GM23338 (cell line): ENCODE data around the gene UBE3C. TPM values are rescaled to one million over a fixed set of nuclear protein-coding genes. Genes with fewer than 3 reads are reported as not detected.

Experiments
- ATAC-seq: fragments of 200-7000 bp; cut with Tn5 transposase; 3 replicates; pipeline ENCODE4 v1.9.1; 2020
- DNase-seq: peaks from one replicate; pipeline ENCODE4 v3.0.0-alpha.2; 2015; ENCODE audit warnings: low spot score
- H2AFZ ChIP-seq: fragments of 200-600 bp; sonication (generic); 2 replicates; pipeline ENCODE4 v1.8.0; 2016; ENCODE audit warnings: antibody characterized with exemption, mild to moderate bottlenecking, moderate library complexity
- H3F3A ChIP-seq: fragments of 200-600 bp; sonication (generic); replicated peaks from 2 replicates; pipeline ENCODE4 v1.8.0; 2017; ENCODE audit warnings: antibody characterized with exemption, mixed run types, low read depth
- H3K27ac ChIP-seq: fragments of 200-600 bp; sonication (generic); 2 replicates; pipeline ENCODE4 v1.6.1; 2016; ENCODE audit warnings: low read depth
- H3K27me3 ChIP-seq: fragments of 200-600 bp; sonication (generic); 2 replicates; pipeline ENCODE4 v1.8.0; 2016; ENCODE audit warnings: mild to moderate bottlenecking, mixed run types, moderate library complexity; ENCODE audit not compliant: insufficient read depth
- H3K36me3 ChIP-seq: fragments of 200-600 bp; sonication (generic); 2 replicates; pipeline ENCODE4 v1.8.0; 2016; ENCODE audit warnings: mild to moderate bottlenecking; ENCODE audit not compliant: insufficient read depth
- H3K4me1 ChIP-seq: fragments of 200-600 bp; sonication (generic); 2 replicates; pipeline ENCODE4 v1.8.0; 2016; ENCODE audit warnings: mild to moderate bottlenecking, moderate library complexity; ENCODE audit not compliant: insufficient read depth
- H3K4me2 ChIP-seq: fragments of 200-600 bp; sonication (generic); 2 replicates; pipeline ENCODE4 v1.7.1; 2017; ENCODE audit warnings: mixed run types
- H3K4me3 ChIP-seq: fragments of 200-600 bp; sonication (generic); 2 replicates; pipeline ENCODE4 v1.6.1; 2016; ENCODE audit warnings: mixed run types
- H3K79me2 ChIP-seq: fragments of 200-600 bp; sonication (generic); replicated peaks from 2 replicates; pipeline ENCODE4 v1.8.0; 2017; ENCODE audit warnings: mild to moderate bottlenecking; ENCODE audit not compliant: insufficient read depth
- H3K9me2 ChIP-seq: fragments of 200-600 bp; sonication (generic); 2 replicates; pipeline ENCODE4 v1.8.0; 2017; ENCODE audit not compliant: insufficient read depth
- H4K20me1 ChIP-seq: fragments of 200-600 bp; sonication (generic); replicated peaks from 2 replicates; pipeline ENCODE4 v1.8.0; 2017; ENCODE audit warnings: mild to moderate bottlenecking; ENCODE audit not compliant: insufficient read depth
- H3K27ac Mint-ChIP-seq: 2 replicates; pipeline ENCODE4 v1.8.0; 2020; ENCODE audit warnings: inconsistent platforms, mild to moderate bottlenecking, moderate library complexity, mixed read lengths
- H3K27me3 Mint-ChIP-seq: 3 replicates; pipeline ENCODE4 v1.8.0; 2022; ENCODE audit warnings: low read depth, mild to moderate bottlenecking, moderate library complexity, mixed read lengths, inconsistent platforms; ENCODE audit not compliant: insufficient read depth, poor library complexity
- H3K36me3 Mint-ChIP-seq: 3 replicates; pipeline ENCODE4 v1.8.0; 2021; ENCODE audit warnings: low read depth, mild to moderate bottlenecking, inconsistent platforms, moderate library complexity, mixed read lengths
- H3K4me1 Mint-ChIP-seq: 3 replicates; pipeline ENCODE4 v1.8.0; 2020; ENCODE audit warnings: mild to moderate bottlenecking, inconsistent platforms, mixed read lengths
- H3K4me3 Mint-ChIP-seq: 3 replicates; pipeline ENCODE4 v1.8.0; 2021; ENCODE audit warnings: moderate library complexity, mild to moderate bottlenecking, inconsistent platforms, mixed read lengths
- H3K9me3 Mint-ChIP-seq: 3 replicates; pipeline ENCODE4 v1.8.0; 2020; ENCODE audit warnings: moderate library complexity, mild to moderate bottlenecking, inconsistent platforms, mixed read lengths
- CREB1 ChIP-seq: fragments of 250-450 bp; sonication (Bioruptor Pico); IDR thresholded peaks from 2 replicates; pipeline ENCODE4 v1.5.0; 2020; ENCODE audit warnings: low read depth, mild to moderate bottlenecking, moderate library complexity
- CTCF ChIP-seq, 2 experiments: fragments of 200-600 bp in 1 of 2; sonication (generic) in 1 of 2; conservative IDR thresholded peaks; 2 replicates each; pipeline versions ENCODE4 v1.5.1 to v1.6.1; 2016 to 2017; ENCODE audit warnings: antibody characterized with exemption in 2 of 2, low read depth in 2 of 2, mild to moderate bottlenecking in 2 of 2, moderate library complexity in 1 of 2
- EZH2phosphoT487 ChIP-seq: fragments of 200-600 bp; sonication (generic); IDR thresholded peaks from one replicate; pipeline ENCODE4 v1.8.1; 2018; ENCODE audit warnings: antibody characterized with exemption; ENCODE audit not compliant: unreplicated experiment
- JUNB ChIP-seq: IDR thresholded peaks from one replicate; pipeline ENCODE4 v1.6.1; 2016; ENCODE audit warnings: antibody characterized with exemption; ENCODE audit not compliant: unreplicated experiment
- NANOG ChIP-seq: IDR thresholded peaks from 2 replicates; pipeline ENCODE4 v1.6.1; 2016; ENCODE audit warnings: antibody characterized with exemption, borderline replicate concordance
- POLR2AphosphoS5 ChIP-seq: IDR thresholded peaks from 2 replicates; pipeline ENCODE4 v1.6.1; 2016; ENCODE audit warnings: antibody characterized with exemption, low read depth
- REST ChIP-seq: IDR thresholded peaks from one replicate; pipeline ENCODE4 v1.6.1; 2018; ENCODE audit warnings: antibody characterized with exemption; ENCODE audit not compliant: unreplicated experiment
- STAT1 ChIP-seq: IDR thresholded peaks from one replicate; pipeline ENCODE4 v1.6.1; 2016; ENCODE audit warnings: antibody characterized with exemption; ENCODE audit not compliant: unreplicated experiment
- ZNF114 ChIP-seq: fragments of 250-450 bp; sonication (Bioruptor Pico); IDR thresholded peaks from 2 replicates; pipeline ENCODE4 v1.5.0; 2020; ENCODE audit warnings: mild to moderate bottlenecking, moderate library complexity
- ZNF331 ChIP-seq: fragments of 250-450 bp; sonication (Bioruptor Pico); IDR thresholded peaks from 2 replicates; pipeline ENCODE4 v1.5.0; 2020; ENCODE audit warnings: low read depth, mild to moderate bottlenecking, moderate library complexity
- ZNF462 ChIP-seq: fragments of 250-450 bp; sonication (Bioruptor Pico); IDR thresholded peaks from 2 replicates; pipeline ENCODE4 v1.5.0; 2020; ENCODE audit warnings: mild to moderate bottlenecking, moderate library complexity
- polyA plus RNA-seq: library from polyadenylated mRNA; unstranded; fragments of >200 nt; fragmentation: Nextera tagmentation; extraction: Ambion mirVana; gene quantifications from 2 replicates; pipeline ENCODE4 v1.2.1, GENCODE V29; 2016
- total RNA-seq: library from RNA; depleted of rRNA; stranded (reverse); fragments of >200 nt; shearing (Covaris generic); gene quantifications from 2 replicates; pipeline ENCODE4 v1.2.3, GENCODE V29; 2014
- TF ChIP-seq, protein P1 (sequence below): IDR thresholded peaks from 2 replicates; pipeline ENCODE4 v1.6.1; 2016; ENCODE audit warnings: antibody characterized with exemption

The UBE3C gene
- total and polyA plus RNA-seq, 2 experiments from 2014 or later, result 16.8 to 76.9 TPM

DNA sequence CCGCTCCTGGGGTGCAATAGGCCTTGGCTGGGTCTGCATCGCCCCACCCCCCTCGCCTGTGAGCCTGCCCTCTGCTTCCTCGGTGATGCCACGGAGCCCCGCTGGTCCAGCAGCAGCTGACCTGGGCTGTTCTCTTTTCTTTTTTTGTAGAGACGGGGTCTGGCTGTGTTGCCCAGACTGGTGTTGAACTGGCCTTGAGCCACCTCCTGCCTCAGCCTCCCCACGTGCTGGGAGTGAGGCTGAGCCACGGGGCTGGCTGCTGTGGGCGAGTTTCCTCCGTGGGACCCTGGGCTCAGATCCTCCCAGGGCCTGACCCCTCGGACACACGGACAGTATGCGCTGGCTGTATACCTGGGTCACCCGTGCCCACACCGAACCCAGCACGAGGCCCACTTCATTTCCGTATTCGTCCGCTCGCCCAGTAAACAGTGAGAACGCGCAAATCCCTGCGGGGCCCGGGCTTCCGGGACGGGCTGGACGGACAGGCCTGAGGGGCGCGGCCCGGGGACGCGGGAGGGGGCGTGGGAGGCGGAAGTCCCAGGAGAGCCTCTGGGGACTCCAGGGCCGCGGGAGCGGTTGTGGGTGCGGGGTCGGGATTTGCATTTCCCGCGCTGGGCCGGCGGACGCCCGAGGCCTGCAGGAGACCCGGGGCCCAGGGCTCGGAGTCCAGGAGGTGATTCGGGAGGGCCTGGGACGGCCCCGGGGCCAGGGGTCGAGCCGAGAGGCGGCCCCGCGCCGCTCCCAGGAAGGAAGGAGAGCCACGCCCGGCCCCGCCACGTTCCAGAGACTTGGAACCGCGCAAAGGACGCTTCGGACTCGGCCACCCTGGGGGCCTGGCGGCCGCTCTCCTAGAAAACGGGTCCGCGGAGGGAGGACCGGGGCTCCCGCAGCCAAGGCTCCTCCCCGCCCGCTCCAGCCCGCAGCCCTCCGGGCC is 140.3 kb downstream of the UBE3C start:
- Mint-ChIP-seq H3K4me1 (peaks cover 13% of the 10 kb centered on the region), H3K4me3 (no peak overlapping the region), H3K36me3 (peaks cover 5% of the 10 kb centered on the region), H3K27ac (no peak overlapping the region), H3K27me3 (peaks cover 10% of the 10 kb centered on the region), H3K9me3 (peaks cover 5% of the 10 kb centered on the region)
- peak overlapping the region; percentile 80 for H3K4me2 ChIP-seq
- no peaks in the 10 kb centered on the region for H3K79me2 ChIP-seq
- H4K20me1 ChIP-seq, result no peaks in the 10 kb centered on the region
- DNase-seq (peak; percentile 68), ATAC-seq (peak; percentile 49)
- no peaks in the 10 kb centered on the region for H3K36me3 ChIP-seq
- no peaks in the 10 kb centered on the region for H3K9me2 ChIP-seq
- no peaks in the 10 kb centered on the region for H3K27me3 ChIP-seq
- no peak overlapping the region for H3K27ac ChIP-seq
- peaks cover 9% of the 10 kb centered on the region; the same call in 1 of the 2 replicates for H3F3A ChIP-seq
- 0 out of 2 replicates have a peak, but pooled peaks cover 5% of the 10 kb centered on the region for H3K4me1 ChIP-seq
- TF ChIP-seq CTCF (conservative IDR thresholded peaks at IDR 0.05; ENCODE audit: low read depth in 2 of 2) (no peak), REST (no peak), EZH2phosphoT487 (no peak), JUNB (no peak), ZNF331 (CRISPR knock-in tag) (no peak), CREB1 (no peak), POLR2AphosphoS5 (no peak), STAT1 (no peak), NANOG (no peak), ZNF462 (CRISPR knock-in tag) (no peak), ZNF114 (CRISPR knock-in tag) (no peak)
- TF ChIP-seq, protein P1, sequence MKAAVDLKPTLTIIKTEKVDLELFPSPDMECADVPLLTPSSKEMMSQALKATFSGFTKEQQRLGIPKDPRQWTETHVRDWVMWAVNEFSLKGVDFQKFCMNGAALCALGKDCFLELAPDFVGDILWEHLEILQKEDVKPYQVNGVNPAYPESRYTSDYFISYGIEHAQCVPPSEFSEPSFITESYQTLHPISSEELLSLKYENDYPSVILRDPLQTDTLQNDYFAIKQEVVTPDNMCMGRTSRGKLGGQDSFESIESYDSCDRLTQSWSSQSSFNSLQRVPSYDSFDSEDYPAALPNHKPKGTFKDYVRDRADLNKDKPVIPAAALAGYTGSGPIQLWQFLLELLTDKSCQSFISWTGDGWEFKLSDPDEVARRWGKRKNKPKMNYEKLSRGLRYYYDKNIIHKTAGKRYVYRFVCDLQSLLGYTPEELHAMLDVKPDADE, result no peak
- peak overlapping the region; percentile 52 for H3K4me3 ChIP-seq
- peak overlapping the region; percentile 84; the same call in 1 of the 2 replicates for H2AFZ ChIP-seq
